ES-I3 (cell line): ENCODE data around the gene RABL3.
A peak's percentile ranks its signal among the peaks of the same experiment; 100 is the strongest.
"Not testable (repeated sequence)": the region's sequence is repeated elsewhere in the genome, so short reads cannot be mapped to it uniquely, and the experiment has no call there.

Experiments used
- H3K36me3 ChIP-seq: 2 replicates; pipeline ENCODE4 v1.6.1; 2013; ENCODE audit warnings: mild to moderate bottlenecking, low read length, control low read depth, moderate library complexity; ENCODE audit not compliant: insufficient read depth
- H3K4me1 ChIP-seq: 2 replicates; pipeline ENCODE4 v1.6.1; 2013; ENCODE audit warnings: mild to moderate bottlenecking, control low read depth, low read length; ENCODE audit not compliant: insufficient read depth
- H3K9ac ChIP-seq: 2 replicates; pipeline ENCODE4 v1.6.1; 2013; ENCODE audit warnings: low read depth, mild to moderate bottlenecking, low read length, moderate library complexity
- H3K9me3 ChIP-seq: 2 replicates; pipeline ENCODE4 v1.6.1; 2013; ENCODE audit warnings: mild to moderate bottlenecking, low read length, moderate library complexity; ENCODE audit not compliant: control insufficient read depth, insufficient read depth

Gene RABL3

DNA sequence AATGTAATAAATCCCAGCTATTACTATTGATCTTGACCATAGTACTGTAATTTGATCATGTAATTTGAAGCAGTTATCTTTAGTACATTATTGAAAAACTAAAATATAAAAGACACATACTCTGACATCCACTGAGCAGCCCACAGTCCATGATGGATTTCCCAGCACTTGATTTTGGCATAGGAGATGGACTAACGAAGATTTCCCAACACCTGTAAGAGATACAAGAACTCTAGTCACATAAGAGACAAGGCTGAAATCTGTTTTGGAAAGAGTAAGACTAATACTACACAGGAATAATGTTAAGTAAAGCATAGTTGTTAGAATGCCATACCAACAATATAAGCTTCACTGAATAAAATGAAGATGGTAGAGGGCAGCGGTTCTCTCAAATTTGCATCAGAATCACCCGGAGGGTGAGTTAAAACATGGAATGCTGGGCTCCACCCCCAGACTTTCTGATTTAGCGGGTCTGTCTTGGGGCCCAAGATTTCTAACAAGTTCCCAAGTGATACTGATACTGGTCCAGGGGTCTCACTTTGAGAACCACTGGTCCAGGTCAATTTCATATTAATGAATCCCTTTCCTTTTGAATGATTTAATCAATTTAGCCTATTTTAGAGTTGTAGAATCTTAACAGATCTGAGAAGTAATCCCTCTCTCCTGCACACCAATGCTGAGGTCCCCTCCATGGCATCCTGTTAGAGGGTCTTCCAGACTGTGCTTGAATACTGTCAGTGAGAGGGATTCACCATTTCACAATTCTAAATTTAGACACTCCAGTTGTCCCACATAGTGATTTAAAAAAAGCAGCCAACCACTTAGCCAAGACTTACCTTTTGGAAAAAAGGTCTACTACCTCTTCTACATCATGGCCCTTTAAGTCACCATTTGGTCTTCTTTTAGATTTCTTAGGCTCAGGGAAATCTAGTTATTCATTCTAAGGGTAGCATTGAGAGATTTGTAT, 11.5 kb downstream of the RABL3 start:
- Histone ChIP-seq H3K9me3 (no peaks in the 10 kb centered on the region), H3K36me3 (peaks cover 3% of the 10 kb centered on the region; the same call in 1 of the 2 replicates), H3K4me1 (peaks cover 12% of the 10 kb centered on the region), H3K9ac (no peak overlapping the region)

DNA sequence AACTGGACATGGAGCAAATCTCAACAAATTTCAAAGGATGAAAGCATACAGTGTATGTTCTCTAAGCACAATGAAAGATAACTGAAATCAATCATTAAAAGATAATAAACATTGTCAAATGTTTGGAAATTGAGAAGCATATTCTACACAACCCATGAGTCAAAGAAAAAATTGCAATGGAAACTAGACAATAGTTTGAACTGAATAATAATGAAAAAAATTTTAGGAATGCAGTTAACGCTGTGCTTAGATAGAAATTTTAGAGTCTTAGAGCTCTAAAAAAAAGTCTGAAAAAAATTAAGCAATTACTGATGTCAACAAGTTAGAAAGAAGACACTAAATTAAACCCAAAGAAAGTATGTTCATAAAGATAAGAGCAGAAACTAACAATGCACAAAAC, 15.5 kb downstream of the RABL3 start:
- Histone ChIP-seq H3K36me3 (no peaks in the 10 kb centered on the region), H3K4me1 (peaks cover 12% of the 10 kb centered on the region), H3K9me3 (no peaks in the 10 kb centered on the region), H3K9ac (no peak overlapping the region)

DNA sequence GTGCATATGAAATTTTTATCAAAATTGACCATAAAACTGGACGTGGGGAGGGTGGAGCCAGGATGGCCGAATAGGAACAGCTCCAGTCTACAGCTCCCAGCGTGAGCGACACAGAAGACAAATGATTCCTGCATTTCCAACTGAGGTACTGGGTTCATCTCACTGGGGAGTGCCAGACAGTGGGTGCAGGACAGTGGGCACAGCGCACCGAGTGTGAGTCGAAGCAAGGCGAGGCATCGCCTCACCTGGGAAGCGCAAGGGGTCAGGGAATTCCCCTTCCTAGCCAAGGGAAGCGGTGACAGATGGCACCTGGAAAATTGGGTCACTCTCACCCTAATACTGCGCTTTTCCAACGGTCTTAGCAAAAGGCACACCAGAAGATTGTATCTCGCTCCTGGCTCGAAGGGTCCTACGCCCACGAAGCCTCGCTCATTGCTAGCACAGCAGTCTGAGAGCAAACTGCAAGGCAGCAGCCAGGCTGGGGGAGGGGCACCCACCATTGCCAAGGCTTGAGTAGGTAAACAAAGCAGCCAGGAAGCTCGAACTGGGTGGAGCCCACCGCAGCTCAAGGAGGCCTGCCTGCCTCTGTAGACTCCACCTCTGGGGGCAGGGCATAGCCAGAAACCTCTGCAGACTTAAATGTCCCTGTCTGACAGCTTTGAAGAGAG, 23.0 kb downstream of the RABL3 start:
- H3K4me1 ChIP-seq, H3K9me3 ChIP-seq, H3K36me3 ChIP-seq: not testable (repeated sequence)
- peak overlapping the region; percentile 53 for H3K9ac ChIP-seq

- Histone ChIP-seq H3K36me3 (no peaks in the 10 kb centered on the region), H3K9ac (no peak overlapping the region), H3K9me3 (no peaks in the 10 kb centered on the region), H3K4me1 (no peaks in the 10 kb centered on the region)
These were observed 29.1 kb downstream of the RABL3 start for GRCh38 chr3:120713262-120713661.

DNA sequence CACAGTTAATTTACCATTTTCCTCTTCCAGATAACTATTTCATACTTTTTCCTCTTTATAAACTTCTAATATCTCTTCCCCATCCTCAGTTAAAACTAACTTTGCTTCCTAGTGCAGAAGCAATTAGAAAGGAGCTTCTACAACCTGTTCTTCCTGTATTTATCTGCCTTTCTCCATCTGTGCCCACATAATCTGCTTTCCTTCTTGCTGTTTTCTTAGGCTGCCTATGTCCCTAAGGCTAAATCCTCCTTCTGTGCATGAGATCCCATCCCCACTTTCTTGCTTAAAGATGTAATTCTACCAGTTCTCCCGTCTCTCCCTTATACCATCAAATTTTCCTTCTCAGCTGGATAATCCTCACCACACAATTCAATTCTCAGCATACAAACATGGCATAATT, 31.9 kb downstream of the RABL3 start:
- no peak overlapping the region for H3K9ac ChIP-seq
- no peaks in the 10 kb centered on the region for H3K36me3 ChIP-seq
- H3K9me3 ChIP-seq: no peaks in the 10 kb centered on the region
- no peaks in the 10 kb centered on the region for H3K4me1 ChIP-seq

DNA sequence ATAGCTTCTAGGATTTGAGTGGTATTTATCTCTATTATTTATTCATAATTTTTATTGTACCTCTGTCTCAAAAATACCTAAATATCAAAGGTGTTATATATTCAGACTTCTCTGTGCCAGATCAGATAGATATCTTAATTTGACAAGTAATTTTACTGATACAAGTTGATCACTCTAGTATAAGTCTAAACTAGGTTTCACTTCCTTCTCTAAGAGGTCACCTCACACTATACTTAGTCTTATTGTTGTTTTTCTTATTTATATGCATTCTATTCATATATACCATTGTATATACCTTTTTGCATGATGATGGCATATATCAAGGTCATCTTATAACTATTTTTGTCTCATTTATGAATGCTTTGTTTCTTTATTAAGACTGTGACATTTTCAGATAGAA, 33.9 kb downstream of the RABL3 start:
- Histone ChIP-seq H3K4me1 (no peaks in the 10 kb centered on the region), H3K36me3 (no peaks in the 10 kb centered on the region), H3K9ac (no peak overlapping the region), H3K9me3 (no peaks in the 10 kb centered on the region)

DNA sequence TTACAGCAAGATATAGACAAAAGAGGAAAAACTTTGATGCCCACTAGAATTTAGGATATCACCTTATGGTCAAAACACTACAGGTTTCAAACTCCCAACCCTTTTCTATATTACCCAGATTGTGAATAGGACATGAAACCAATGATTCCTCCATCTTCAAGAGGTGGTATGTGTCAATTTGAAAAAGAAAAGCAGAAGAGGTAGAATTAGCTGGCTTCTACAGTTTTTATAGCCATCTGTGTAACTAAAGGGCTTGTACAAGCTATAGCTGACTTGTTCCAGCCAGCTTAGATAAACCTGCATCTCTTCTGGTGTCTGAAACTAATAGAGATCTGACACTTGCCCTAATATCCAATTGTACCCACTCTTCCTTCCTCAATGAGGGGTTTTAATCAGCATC, 35.4 kb downstream of the RABL3 start:
- H3K4me1 ChIP-seq: no peaks in the 10 kb centered on the region
- no peaks in the 10 kb centered on the region; the same call in 1 of the 2 replicates for H3K9me3 ChIP-seq
- no peaks in the 10 kb centered on the region for H3K36me3 ChIP-seq
- no peak overlapping the region for H3K9ac ChIP-seq

GRCh38 chr3:120705884-120706582, 36.3 kb downstream of the RABL3 start:
- Histone ChIP-seq H3K9me3 (no peaks in the 10 kb centered on the region; the same call in 1 of the 2 replicates), H3K9ac (no peak overlapping the region), H3K36me3 (no peaks in the 10 kb centered on the region), H3K4me1 (no peaks in the 10 kb centered on the region)

- peaks cover 6% of the 10 kb centered on the region; the same call in 1 of the 2 replicates for H3K4me1 ChIP-seq
- no peak overlapping the region for H3K9ac ChIP-seq
- H3K36me3 ChIP-seq: no peaks in the 10 kb centered on the region
- no peaks in the 10 kb centered on the region; the same call in 1 of the 2 replicates for H3K9me3 ChIP-seq
These were observed 43.0 kb downstream of the RABL3 start for GRCh38 chr3:120699333-120699732.

DNA sequence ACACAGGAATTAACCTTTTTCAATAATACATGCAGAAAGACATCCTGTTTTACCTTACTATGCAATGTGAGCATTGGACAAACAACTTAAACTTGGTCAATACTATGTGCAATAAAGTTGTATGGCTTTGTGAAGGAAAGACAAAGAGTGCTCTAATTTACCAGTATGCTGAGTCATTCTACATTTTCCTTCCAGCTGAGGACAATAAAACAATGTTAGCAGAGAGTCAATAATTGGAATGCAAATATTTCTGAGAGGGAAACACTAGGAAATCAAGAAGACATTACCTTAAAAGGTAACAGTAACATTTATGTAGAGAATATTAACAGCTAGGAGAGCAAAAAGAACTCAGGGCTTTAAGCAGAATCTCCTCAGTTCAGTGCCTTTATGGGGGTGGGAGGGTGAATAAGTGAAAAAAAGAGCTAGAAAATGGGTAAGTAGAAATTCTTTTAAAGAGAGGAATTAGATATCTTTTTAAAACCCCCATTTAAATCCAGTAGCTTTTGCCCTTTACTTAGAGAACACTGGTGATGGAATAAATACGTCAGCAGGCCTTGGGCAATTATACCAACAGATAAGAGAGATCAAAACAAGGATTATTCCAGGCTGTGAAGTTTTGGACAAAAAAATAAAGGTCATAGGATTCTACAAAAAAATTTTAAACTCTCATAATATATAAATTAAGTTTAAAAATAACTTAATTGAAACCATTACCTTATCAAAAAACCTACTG, 48.7 kb downstream of the RABL3 start:
- Histone ChIP-seq H3K4me1 (peaks cover 21% of the 10 kb centered on the region), H3K9ac (no peak overlapping the region), H3K36me3 (no peaks in the 10 kb centered on the region), H3K9me3 (no peaks in the 10 kb centered on the region; the same call in 1 of the 2 replicates)

DNA sequence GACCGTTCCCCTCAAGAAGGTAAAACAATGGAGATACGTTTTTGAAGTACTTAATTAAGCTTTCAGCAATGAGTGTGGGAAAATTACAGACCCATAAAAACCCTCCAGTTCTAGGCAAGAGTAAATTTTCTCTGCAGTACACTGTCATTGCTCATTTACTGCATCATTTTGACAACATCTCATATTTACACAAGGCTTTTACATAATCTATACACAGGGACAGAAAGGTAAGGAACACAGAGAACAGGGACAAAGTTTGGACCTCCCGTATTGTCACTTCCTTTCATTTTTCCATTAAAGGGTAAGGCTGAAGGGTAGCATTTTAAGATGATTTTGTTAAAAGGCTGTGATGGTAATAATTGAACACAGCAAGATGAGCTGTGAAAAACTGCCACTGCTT, 52.9 kb downstream of the RABL3 start:
- Histone ChIP-seq H3K36me3 (no peaks in the 10 kb centered on the region), H3K9ac (no peak overlapping the region), H3K4me1 (peaks cover 15% of the 10 kb centered on the region), H3K9me3 (no peaks in the 10 kb centered on the region; the same call in 1 of the 2 replicates)

- no peaks in the 10 kb centered on the region for H3K36me3 ChIP-seq
- no peaks in the 10 kb centered on the region; the same call in 1 of the 2 replicates for H3K9me3 ChIP-seq
- peaks cover 2% of the 10 kb centered on the region; the same call in 1 of the 2 replicates for H3K4me1 ChIP-seq
- H3K9ac ChIP-seq: no peak overlapping the region
These were observed 54.2 kb downstream of the RABL3 start for GRCh38 chr3:120688121-120688520.

DNA sequence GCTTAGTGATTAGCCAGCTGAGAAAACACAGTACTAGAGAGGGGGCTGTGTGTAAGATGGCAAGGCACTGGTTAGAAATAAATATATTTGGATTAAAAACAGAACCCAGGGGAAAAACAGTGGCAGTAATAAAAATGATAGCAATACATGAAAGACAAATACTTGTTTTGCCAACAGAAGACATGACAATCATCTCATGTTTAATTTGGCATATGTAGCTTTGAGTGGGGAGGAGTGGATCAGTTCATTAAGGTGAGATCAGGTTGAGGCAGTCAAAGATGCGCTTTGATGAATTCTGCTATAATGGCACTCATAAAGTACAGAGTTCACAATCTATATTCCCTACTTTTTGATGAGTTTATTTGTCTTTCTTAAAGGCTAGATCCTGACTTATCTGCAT, 56.9 kb downstream of the RABL3 start:
- peaks cover 15% of the 10 kb centered on the region; the same call in 1 of the 2 replicates for H3K4me1 ChIP-seq
- H3K9me3 ChIP-seq: no peaks in the 10 kb centered on the region
- H3K36me3 ChIP-seq: no peaks in the 10 kb centered on the region
- no peak overlapping the region for H3K9ac ChIP-seq

DNA sequence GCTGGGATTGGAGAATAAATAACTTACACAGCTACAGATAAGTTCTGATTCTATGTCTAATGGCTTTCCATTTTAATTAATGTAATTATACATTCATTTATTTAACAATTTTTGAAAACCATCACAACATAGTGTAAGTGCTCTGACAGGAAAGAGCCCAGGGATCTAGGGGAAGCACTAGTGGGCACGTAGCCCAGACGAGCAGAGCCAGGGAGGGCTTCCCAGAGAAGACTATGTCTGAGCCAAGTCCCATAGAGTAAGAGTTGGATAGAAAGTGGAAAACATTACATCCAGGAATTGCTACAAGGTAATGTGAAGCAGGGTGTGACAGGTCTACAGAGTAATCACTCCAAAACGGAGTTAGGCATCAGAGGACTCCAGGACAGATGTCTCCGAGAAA, 57.4 kb downstream of the RABL3 start:
- H3K9ac ChIP-seq: no peak overlapping the region
- peaks cover 15% of the 10 kb centered on the region; the same call in 1 of the 2 replicates for H3K4me1 ChIP-seq
- no peaks in the 10 kb centered on the region for H3K36me3 ChIP-seq
- H3K9me3 ChIP-seq: no peaks in the 10 kb centered on the region; the same call in 1 of the 2 replicates
